Endothelial cell of umbilical vein (primary cell): ENCODE data around the gene CCDC91. TPM values are rescaled to one million over a fixed set of nuclear protein-coding genes. Genes with fewer than 3 reads are reported as not detected.

ENCODE experiments used
- BruUV-seq: library from RNA; stranded (reverse); fragments of 400-500 nt; replicated peaks from 2 replicates; lab custom pipeline; 2021; lab: Mats Ljungman, UMichigan
- CTCF ChIA-PET: fragments of 300-600, 350-600 bp; sonication (Branson Sonifier 250); formaldehyde crosslinking; loops from one replicate; lab custom pipeline; 2021; ENCODE audit warnings: antibody characterized with exemption, inconsistent platforms; lab: Charles Lee
- POLR2A ChIA-PET: fragments of 300-600, 350-600 bp; sonication (Branson Sonifier 250); formaldehyde crosslinking; loops from one replicate; lab custom pipeline; 2021; ENCODE audit warnings: antibody characterized with exemption, inconsistent platforms; lab: Charles Lee
- DNase-seq: peaks from one replicate; pipeline ENCODE4 v3.0.0-alpha.2; 2011; ENCODE audit warnings: low read depth, low spot score
- FAIRE-seq: peaks from 2 replicates; lab custom pipeline; 2011; peaks lifted over from hg19 to GRCh38; lab: Jason Lieb, UNC
- H2AFZ ChIP-seq: 2 replicates; pipeline ENCODE4 v1.6.0; 2012; ENCODE audit warnings: low read depth, low read length, control low read depth, inconsistent platforms
- H3K27ac ChIP-seq: 2 replicates; pipeline ENCODE4 v1.5.1; 2011; ENCODE audit warnings: low read depth, mild to moderate bottlenecking, control low read depth, low read length, moderate library complexity; ENCODE audit not compliant: insufficient read depth
- H3K27me3 ChIP-seq, 2 experiments: 2 replicates each; pipeline versions ENCODE4 v1.6.0 to v1.6.1; 2011; ENCODE audit warnings: low read length in 2 of 2, mixed read lengths in 1 of 2; ENCODE audit not compliant: control insufficient read depth in 2 of 2, insufficient read depth in 2 of 2
- H3K36me3 ChIP-seq, 2 experiments: 2 replicates in 1 of 2; 3 replicates in 1 of 2; pipeline ENCODE4 v1.5.1; 2011; ENCODE audit warnings: low read length in 2 of 2, mild to moderate bottlenecking in 1 of 2, moderate library complexity in 1 of 2; ENCODE audit not compliant: control insufficient read depth in 2 of 2, insufficient read depth in 2 of 2; ENCODE audit errors: extremely low read depth in 1 of 2
- H3K4me1 ChIP-seq: 3 replicates; pipeline ENCODE4 v1.5.1; 2011; ENCODE audit warnings: mild to moderate bottlenecking, low read length; ENCODE audit not compliant: control insufficient read depth, insufficient read depth; ENCODE audit errors: extremely low read depth
- H3K4me2 ChIP-seq: 2 replicates; pipeline ENCODE4 v1.6.1; 2011; ENCODE audit warnings: low read length, control low read depth, mixed read lengths; ENCODE audit not compliant: insufficient read depth
- H3K4me3 ChIP-seq, 3 experiments: fragments of 200-600 bp in 1 of 3; sonication (generic), shearing (Covaris generic) in 1 of 3; replicated peaks in 1 of 3; 2 replicates each; pipeline ENCODE4 v1.5.1; 2011 to 2016; ENCODE audit warnings: control low read depth in 3 of 3, low read length in 3 of 3, mild to moderate bottlenecking in 2 of 3, inconsistent platforms in 1 of 3, low read depth in 1 of 3, moderate library complexity in 1 of 3; ENCODE audit not compliant: insufficient read depth in 1 of 3
- H3K79me2 ChIP-seq: 2 replicates; pipeline ENCODE4 v1.6.0; 2012; ENCODE audit warnings: low read length, inconsistent platforms; ENCODE audit not compliant: control insufficient read depth, insufficient read depth
- H3K9ac ChIP-seq: replicated peaks from 2 replicates; pipeline ENCODE3; 2011; ENCODE audit warnings: low read length, control low read depth; ENCODE audit not compliant: insufficient read depth; ENCODE audit errors: extremely low read depth
- H3K9me1 ChIP-seq: replicated peaks from 3 replicates; pipeline ENCODE4 v1.6.0; 2011; ENCODE audit warnings: mild to moderate bottlenecking, low read length; ENCODE audit not compliant: control insufficient read depth, insufficient read depth; ENCODE audit errors: extremely low read depth
- H3K9me3 ChIP-seq: replicated peaks from 2 replicates; pipeline ENCODE4 v1.5.1; 2012; ENCODE audit warnings: low read length, inconsistent platforms; ENCODE audit not compliant: control insufficient read depth, insufficient read depth
- H4K20me1 ChIP-seq: replicated peaks from 2 replicates; pipeline ENCODE3; 2011; ENCODE audit warnings: mild to moderate bottlenecking, low read length; ENCODE audit not compliant: control insufficient read depth, insufficient read depth; ENCODE audit errors: extremely low read depth
- CTCF ChIP-seq, 2 donors: IDR thresholded peaks; 1 replicate in 1 of 2; 2 replicates in 1 of 2; pipeline ENCODE4 v1.5.1; 2011; ENCODE audit warnings: low read length in 2 of 2, mild to moderate bottlenecking in 2 of 2, moderate library complexity in 2 of 2, control low read depth in 1 of 2, inconsistent platforms in 1 of 2, low read depth in 1 of 2; ENCODE audit not compliant: insufficient read depth in 1 of 2; ENCODE audit errors: extremely low read depth in 1 of 2
- EZH2 ChIP-seq: IDR thresholded peaks from 2 replicates; pipeline ENCODE4 v1.6.1; 2012; ENCODE audit warnings: borderline replicate concordance, low read depth, mild to moderate bottlenecking, moderate library complexity, low read length, inconsistent platforms; ENCODE audit not compliant: severe bottlenecking
- FOS ChIP-seq: IDR thresholded peaks from 2 replicates; pipeline ENCODE4 v1.6.1; 2011; ENCODE audit warnings: mild to moderate bottlenecking, low read length, moderate library complexity, borderline replicate concordance; ENCODE audit not compliant: insufficient read depth
- GATA2 ChIP-seq: IDR thresholded peaks from 2 replicates; pipeline ENCODE4 v1.7.0; 2011; ENCODE audit warnings: low read depth, mild to moderate bottlenecking, moderate library complexity, mixed read lengths, low read length; ENCODE audit not compliant: insufficient read length, insufficient read depth
- JUN ChIP-seq: IDR thresholded peaks from 2 replicates; pipeline ENCODE4 v1.6.1; 2011; ENCODE audit warnings: borderline replicate concordance, low read depth; ENCODE audit not compliant: insufficient read length, insufficient read depth
- MAX ChIP-seq: IDR thresholded peaks from 2 replicates; pipeline ENCODE4 v1.6.1; 2011; ENCODE audit not compliant: insufficient read depth, insufficient read length
- MYC ChIP-seq: IDR thresholded peaks from one replicate; pipeline ENCODE4 v1.6.1; 2011; ENCODE audit warnings: mild to moderate bottlenecking, low read depth, low read length
- POLR2A ChIP-seq: IDR thresholded peaks from 2 replicates; pipeline ENCODE4 v1.6.1; 2012; ENCODE audit warnings: low read depth, mild to moderate bottlenecking, control low read depth, low read length
- POLR2AphosphoS5 ChIP-seq: IDR thresholded peaks from 2 replicates; pipeline ENCODE4 v1.6.1; 2012; ENCODE audit warnings: low read depth, mild to moderate bottlenecking, control low read depth, low read length, moderate library complexity; ENCODE audit not compliant: insufficient read depth
- dilution Hi-C: fragments of 300-500 bp; cut with MboI; formaldehyde crosslinking; loops from one replicate; pipeline ENCODE4 v1.15.0; 2019; ENCODE audit warnings: low sequenced_read_pairs; ENCODE audit not compliant: extremely low pct_ligation_motif_present
- intact Hi-C: fragments of 100-400 bp; cut with micrococcal nuclease; formaldehyde crosslinking; loops from one replicate; pipeline ENCODE4 v1.10.0; 2022
- polyA plus RNA-seq, 4 experiments: library from polyadenylated mRNA; depleted of rRNA in 3 of 4; stranded (reverse) in 3 of 4; unstranded in 1 of 4; fragments of >200 nt; gene quantifications; 2 replicates each; pipeline versions ENCODE4 v1.2.1 to v1.2.3, GENCODE V29; 2011 to 2012; ENCODE audit warnings: missing spikeins in 1 of 4
- total RNA-seq: library from RNA; stranded (reverse); gene quantifications from 2 replicates; pipeline ENCODE4 v1.2.3, GENCODE V29; 2021

CCDC91 gene
- total and polyA plus RNA-seq, 2 donors (not counting 3 experiments of a cell fraction or from before 2014, with no cell fraction given), result 3.8 to 10.5 TPM

- dilution Hi-C loops (no loop called here), intact Hi-C loops (no loop called here)
- Histone ChIP-seq H4K20me1 (no peaks in the 10 kb centered on the region), H3K4me1 (no peaks in the 10 kb centered on the region), H3K79me2 (no peaks in the 10 kb centered on the region), H3K36me3 (no peaks in the 10 kb centered on the region), H3K9me1 (no peaks in the 10 kb centered on the region), H3K4me2 (no peak overlapping the region), H3K4me3 (no peak overlapping the region), H3K9me3 (no peaks in the 10 kb centered on the region), H3K27me3 (no peaks in the 10 kb centered on the region), H3K27ac (no peak overlapping the region), H3K9ac (no peak overlapping the region), H2AFZ (no peak overlapping the region)
- DNase-seq (no peak), FAIRE-seq (no peak)
- POLR2A ChIA-PET, result no interaction called here
- TF ChIP-seq FOS (no peak), JUN (no peak), CTCF (IDR thresholded peaks at IDR 0.05; ENCODE audit: extremely low read depth in 1 of 2, insufficient read depth in 1 of 2, low read depth in 1 of 2, low read length in 2 of 2) (no peak), POLR2A (no peak), MAX (no peak), EZH2 (no peak), MYC (no peak), GATA2 (no peak), POLR2AphosphoS5 (no peak)
- CTCF ChIA-PET, result no interaction called here
- BruUV-seq, result no TSS peak
Measured at GRCh38 chr12:28578361-28578760, 388.1 kb downstream of the CCDC91 start.
